GM23338 (cell line): ENCODE results near the gene TESMIN.

Experiments used
- CTCF ChIP-seq, 2 experiments: fragments of 200-600 bp in 1 of 2; sonication (generic) in 1 of 2; conservative IDR thresholded peaks; 2 replicates each; pipeline versions ENCODE4 v1.5.1 to v1.6.1; 2016 to 2017; ENCODE audit warnings: antibody characterized with exemption in 2 of 2, low read depth in 2 of 2, mild to moderate bottlenecking in 2 of 2, moderate library complexity in 1 of 2
- EZH2 ChIP-seq: fragments of 200-600 bp; sonication (generic); IDR thresholded peaks from one replicate; pipeline ENCODE4 v1.8.0; 2017; ENCODE audit warnings: antibody characterized with exemption, mild to moderate bottlenecking, low read depth; ENCODE audit not compliant: unreplicated experiment
- JUNB ChIP-seq: IDR thresholded peaks from one replicate; pipeline ENCODE4 v1.6.1; 2016; ENCODE audit warnings: antibody characterized with exemption; ENCODE audit not compliant: unreplicated experiment
- NANOG ChIP-seq: IDR thresholded peaks from 2 replicates; pipeline ENCODE4 v1.6.1; 2016; ENCODE audit warnings: antibody characterized with exemption, borderline replicate concordance
- POLR2AphosphoS5 ChIP-seq: IDR thresholded peaks from 2 replicates; pipeline ENCODE4 v1.6.1; 2016; ENCODE audit warnings: antibody characterized with exemption, low read depth
- ZNF462 ChIP-seq: fragments of 250-450 bp; sonication (Bioruptor Pico); IDR thresholded peaks from 2 replicates; pipeline ENCODE4 v1.5.0; 2020; ENCODE audit warnings: mild to moderate bottlenecking, moderate library complexity
- TF ChIP-seq, protein P1 (sequence below): IDR thresholded peaks from one replicate; pipeline ENCODE4 v1.6.1; 2018; ENCODE audit warnings: antibody characterized with exemption; ENCODE audit not compliant: unreplicated experiment

- TF ChIP-seq, protein P1, sequence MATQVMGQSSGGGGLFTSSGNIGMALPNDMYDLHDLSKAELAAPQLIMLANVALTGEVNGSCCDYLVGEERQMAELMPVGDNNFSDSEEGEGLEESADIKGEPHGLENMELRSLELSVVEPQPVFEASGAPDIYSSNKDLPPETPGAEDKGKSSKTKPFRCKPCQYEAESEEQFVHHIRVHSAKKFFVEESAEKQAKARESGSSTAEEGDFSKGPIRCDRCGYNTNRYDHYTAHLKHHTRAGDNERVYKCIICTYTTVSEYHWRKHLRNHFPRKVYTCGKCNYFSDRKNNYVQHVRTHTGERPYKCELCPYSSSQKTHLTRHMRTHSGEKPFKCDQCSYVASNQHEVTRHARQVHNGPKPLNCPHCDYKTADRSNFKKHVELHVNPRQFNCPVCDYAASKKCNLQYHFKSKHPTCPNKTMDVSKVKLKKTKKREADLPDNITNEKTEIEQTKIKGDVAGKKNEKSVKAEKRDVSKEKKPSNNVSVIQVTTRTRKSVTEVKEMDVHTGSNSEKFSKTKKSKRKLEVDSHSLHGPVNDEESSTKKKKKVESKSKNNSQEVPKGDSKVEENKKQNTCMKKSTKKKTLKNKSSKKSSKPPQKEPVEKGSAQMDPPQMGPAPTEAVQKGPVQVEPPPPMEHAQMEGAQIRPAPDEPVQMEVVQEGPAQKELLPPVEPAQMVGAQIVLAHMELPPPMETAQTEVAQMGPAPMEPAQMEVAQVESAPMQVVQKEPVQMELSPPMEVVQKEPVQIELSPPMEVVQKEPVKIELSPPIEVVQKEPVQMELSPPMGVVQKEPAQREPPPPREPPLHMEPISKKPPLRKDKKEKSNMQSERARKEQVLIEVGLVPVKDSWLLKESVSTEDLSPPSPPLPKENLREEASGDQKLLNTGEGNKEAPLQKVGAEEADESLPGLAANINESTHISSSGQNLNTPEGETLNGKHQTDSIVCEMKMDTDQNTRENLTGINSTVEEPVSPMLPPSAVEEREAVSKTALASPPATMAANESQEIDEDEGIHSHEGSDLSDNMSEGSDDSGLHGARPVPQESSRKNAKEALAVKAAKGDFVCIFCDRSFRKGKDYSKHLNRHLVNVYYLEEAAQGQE: no peak
- no peak for TF ChIP-seq CTCF (conservative IDR thresholded peaks at IDR 0.05; ENCODE audit: low read depth in 2 of 2)
- no peak for TF ChIP-seq POLR2AphosphoS5
- TF ChIP-seq NANOG: no peak
- no peak for TF ChIP-seq JUNB
- TF ChIP-seq EZH2: no peak
- no peak for TF ChIP-seq ZNF462 (CRISPR knock-in tag)
Measured at GRCh38 chr11:68783216-68783821, 32.0 kb upstream of the TESMIN start.
